A549 (cell line): Measurements from ENCODE around the gene DDX49. TPM values are rescaled to one million over a fixed set of nuclear protein-coding genes. Genes with fewer than 3 reads are reported as not detected.
A peak's percentile ranks its signal among the peaks of the same experiment; 100 is the strongest.

Experiments used
- ATAC-seq, 2 experiments: fragments of 200-7000 bp in 1 of 2; fragments of >200 bp in 1 of 2; cut with Nextera tagmentation in 1 of 2; cut with Tn5 transposase in 1 of 2; 3 replicates each; pipeline versions ENCODE4 v1.8.0 to v1.9.1; 2018 to 2020; ENCODE audit warnings: mild to moderate bottlenecking in 1 of 2, moderate library complexity in 1 of 2
- CTCF ChIA-PET: fragments of 300-600 bp; sonication (Branson Sonifier 250); formaldehyde crosslinking; extraction: SDS; loops from one replicate; lab custom pipeline; 2021; ENCODE audit warnings: antibody characterized with exemption, inconsistent platforms; lab: Yijun Ruan, JAX
- POLR2A ChIA-PET: fragments of 350-600 bp; formaldehyde crosslinking; extraction: SDS; loops from one replicate; lab custom pipeline; 2021; ENCODE audit warnings: antibody characterized with exemption, inconsistent platforms; lab: Yijun Ruan, JAX
- DNase-seq, 2 experiments: peaks; one replicate each; pipeline versions ENCODE4 v3.0.0 to v3.0.0-alpha.2; 2011 to 2016; ENCODE audit warnings: low read depth in 1 of 2, low spot score in 1 of 2
- FAIRE-seq: peaks from 2 replicates; lab custom pipeline; 2011; peaks lifted over from hg19 to GRCh38; lab: Jason Lieb, UNC
- H3K27ac ChIP-seq, 2 experiments: fragments of >200 bp; sonication (Bioruptor Twin); formaldehyde crosslinking; 3 replicates each; pipeline ENCODE4 v1.5.1; 2016 to 2017
- H3K4me1 ChIP-seq: fragments of >200 bp; sonication (Bioruptor Twin); formaldehyde crosslinking; 3 replicates; pipeline ENCODE4 v1.6.1; 2016
- H3K4me2 ChIP-seq: fragments of >200 bp; sonication (Bioruptor Twin); formaldehyde crosslinking; 3 replicates; pipeline ENCODE4 v1.6.1; 2016
- H3K4me3 ChIP-seq: fragments of >200 bp; sonication (Bioruptor Twin); formaldehyde crosslinking; 3 replicates; pipeline ENCODE4 v1.5.1; 2016
- H3K9me3 ChIP-seq: fragments of >200 bp; sonication (Bioruptor Twin); formaldehyde crosslinking; 3 replicates; pipeline ENCODE4 v1.6.1; 2016
- BHLHE40 ChIP-seq: IDR thresholded peaks from 2 replicates; pipeline ENCODE4 v1.6.1; 2012; ENCODE audit warnings: low read depth, low read length, inconsistent platforms
- CEBPB ChIP-seq, 2 experiments: fragments of >200 bp in 1 of 2; sonication (Bioruptor Twin) in 1 of 2; formaldehyde crosslinking in 1 of 2; IDR thresholded peaks; 2 replicates each; pipeline ENCODE4 v1.6.1; 2012 to 2016
- FOSL2 ChIP-seq, 2 experiments: fragments of 450-650 bp in 1 of 2; fragments of >200 bp in 1 of 2; sonication (Bioruptor Twin) in 1 of 2; formaldehyde crosslinking; IDR thresholded peaks; 2 replicates each; pipeline versions ENCODE4 v1.5.0 to v1.6.1; 2016 to 2020; ENCODE audit warnings: mild to moderate bottlenecking in 1 of 2, moderate library complexity in 1 of 2
- HES2 ChIP-seq: fragments of >200 bp; sonication (Bioruptor Twin); formaldehyde crosslinking; IDR thresholded peaks from 2 replicates; pipeline ENCODE4 v1.6.1; 2016
- HEYL ChIP-seq: fragments of 250-450 bp; sonication (Bioruptor Pico); IDR thresholded peaks from 2 replicates; pipeline ENCODE4 v1.8.0; 2021; ENCODE audit warnings: mild to moderate bottlenecking, moderate library complexity
- HOXB13 ChIP-seq: fragments of 250-450 bp; sonication (Bioruptor Pico); IDR thresholded peaks from 2 replicates; pipeline ENCODE4 v1.5.0; 2020; ENCODE audit warnings: low read depth, mild to moderate bottlenecking, moderate library complexity
- KDM1A ChIP-seq: fragments of 200-600 bp; sonication (generic); IDR thresholded peaks from 2 replicates; pipeline ENCODE4 v1.6.1; 2016; ENCODE audit warnings: low read depth, mild to moderate bottlenecking
- KDM5A ChIP-seq: fragments of 200-600 bp; sonication (generic); IDR thresholded peaks from 2 replicates; pipeline ENCODE4 v1.6.1; 2016; ENCODE audit warnings: antibody characterized with exemption, mild to moderate bottlenecking
- NR3C1 ChIP-seq: fragments of >200 bp; sonication (Bioruptor Twin); formaldehyde crosslinking; IDR thresholded peaks from 3 replicates; pipeline ENCODE4 v1.6.1; 2017
- REST ChIP-seq: fragments of 200-600 bp; sonication (generic); IDR thresholded peaks from 2 replicates; pipeline ENCODE4 v1.6.1; 2016; ENCODE audit warnings: antibody characterized with exemption, mild to moderate bottlenecking, moderate library complexity
- SMC3 ChIP-seq: fragments of >200 bp; sonication (Bioruptor Twin); formaldehyde crosslinking; IDR thresholded peaks from 3 replicates; pipeline ENCODE4 v1.6.1; 2018; ENCODE audit warnings: inconsistent platforms
- TP53 ChIP-seq: fragments of 250-450 bp; sonication (Bioruptor Pico); IDR thresholded peaks from 2 replicates; pipeline ENCODE4 v1.5.0; 2021; ENCODE audit warnings: mild to moderate bottlenecking, moderate library complexity
- USF2 ChIP-seq: fragments of 450-650 bp; IDR thresholded peaks from 2 replicates; pipeline ENCODE4 v1.6.1; 2014; ENCODE audit warnings: antibody characterized with exemption
- ZC3H11A ChIP-seq: fragments of 450-650 bp; IDR thresholded peaks from 2 replicates; pipeline ENCODE4 v1.6.1; 2014; ENCODE audit warnings: antibody characterized with exemption, mild to moderate bottlenecking
- ZSCAN20 ChIP-seq: fragments of 250-450 bp; sonication (Bioruptor Pico); IDR thresholded peaks from 2 replicates; pipeline ENCODE4 v1.8.0; 2022; ENCODE audit warnings: mild to moderate bottlenecking, moderate library complexity
- WGBS: methylation state at CpG from one replicate; pipeline ENCODE4 v1.1.6; 2017; ENCODE audit errors: missing lambda C conversion rate; 5-methylcytosine and 5-hydroxymethylcytosine counted together
- polyA plus RNA-seq, 4 experiments: library from polyadenylated mRNA; depleted of rRNA in 3 of 4; stranded (reverse); fragments of >200 nt; fragmentation: RNase III in 1 of 4; extraction: RNeasy Plus Mini Kit Qiagen cat#74134 plus additional on column Dnase treatment in 1 of 4; gene quantifications; 2 replicates in 3 of 4; 3 replicates in 1 of 4; pipeline ENCODE4 v1.2.3, GENCODE V29; 2011 to 2017

Gene DDX49
- polyA plus RNA-seq, 2 of the 4 experiments (the other 2 are of a cell fraction), result 23.4 to 31.5 TPM

DNA sequence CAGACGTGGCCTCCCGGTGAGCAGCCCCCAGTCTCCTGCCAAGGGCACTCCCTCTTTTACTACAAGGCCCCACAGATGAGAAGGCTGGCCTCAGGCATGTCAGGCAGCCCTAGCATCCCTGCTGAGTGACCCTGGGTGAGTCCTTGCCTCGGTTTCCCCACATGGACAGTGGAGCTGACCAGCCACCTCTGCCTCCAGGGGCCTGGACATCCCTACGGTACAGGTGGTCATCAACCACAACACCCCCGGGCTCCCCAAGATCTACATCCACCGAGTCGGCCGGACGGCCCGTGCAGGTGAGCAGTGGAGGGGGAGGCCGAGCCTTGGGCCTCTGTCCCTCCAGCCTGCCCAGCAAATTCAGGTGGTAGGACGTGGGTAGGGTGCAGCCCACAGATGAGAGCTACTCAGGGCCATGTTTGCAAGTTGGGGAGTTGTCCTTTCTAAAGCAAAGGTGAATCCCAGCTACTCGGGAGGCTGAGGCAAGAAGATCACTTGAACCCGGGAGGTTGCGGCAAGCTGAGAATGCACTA, 5.2 kb downstream of the DDX49 start:
- Histone ChIP-seq H3K4me1 (peaks cover 4% of the 10 kb centered on the region; the same call in 1 of the 3 replicates), H3K4me2 (no peak overlapping the region), H3K4me3 (no peak overlapping the region), H3K9me3 (no peaks in the 10 kb centered on the region), H3K27ac (no peak overlapping the region)
- TF ChIP-seq HEYL (CRISPR knock-in tag), result no peak
- TF ChIP-seq NR3C1, result no peak
- CTCF ChIA-PET, result no interaction called here
- no peak for ATAC-seq
- WGBS, result 94% methylated on average over 5 of the region's 15 CpGs
- no peak for FAIRE-seq
- DNase-seq, result no peak
- POLR2A ChIA-PET, result no interaction called here

DNA sequence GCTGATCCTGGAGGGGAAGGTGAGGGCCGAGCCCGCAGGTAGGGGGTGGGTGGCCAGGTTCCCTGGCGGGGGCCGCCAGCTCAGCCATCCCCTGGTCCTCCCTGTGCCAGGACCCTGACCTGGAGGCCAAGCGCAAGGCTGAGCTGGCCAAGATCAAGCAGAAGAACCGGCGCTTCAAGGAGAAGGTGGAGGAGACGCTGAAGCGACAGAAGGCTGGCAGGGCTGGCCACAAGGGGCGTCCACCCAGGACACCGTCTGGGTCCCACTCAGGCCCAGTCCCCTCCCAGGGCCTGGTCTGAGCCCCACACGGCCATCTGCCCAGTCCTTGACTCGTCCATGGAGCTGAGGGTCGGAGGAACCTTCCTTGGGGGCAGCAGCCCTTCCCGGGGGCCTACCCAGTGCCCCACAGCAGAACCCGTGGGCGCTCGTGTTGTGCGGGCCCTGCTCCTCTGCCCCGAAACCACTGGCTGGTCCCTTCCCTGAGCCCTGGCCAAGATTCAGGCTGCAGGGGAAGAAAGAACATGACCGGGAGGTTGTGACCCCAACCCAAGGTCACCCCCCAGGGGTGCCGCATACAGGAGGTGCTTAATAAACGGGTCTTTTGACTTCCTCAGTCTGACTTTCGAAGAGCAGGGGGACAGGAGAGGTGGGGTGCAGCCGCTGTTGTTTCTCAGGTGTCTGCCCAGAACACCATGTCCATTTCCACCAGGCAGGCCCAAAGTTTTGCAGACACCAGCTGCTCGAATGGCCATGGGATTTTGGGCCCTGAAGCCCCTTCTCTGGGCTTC, 8.7 kb downstream of the DDX49 start:
- H3K27ac ChIP-seq, result no peak overlapping the region
- ChIA-PET CTCF (interaction anchor here (1.9 to 2.1 kb wide), 2 partner anchors 12 to 59 kb away, joined by 7 to 14 read pairs; no protein-coding TSS in a partner anchor), POLR2A (no interaction called here)
- ATAC-seq (no peak), DNase-seq (no peak), FAIRE-seq (no peak)
- no peak overlapping the region for H3K4me2 ChIP-seq
- no peaks in the 10 kb centered on the region for H3K9me3 ChIP-seq
- TF ChIP-seq CEBPB (IDR thresholded peaks at IDR 0.05), result no peak
- no peak for TF ChIP-seq USF2
- no peak for TF ChIP-seq TP53
- no peak for TF ChIP-seq ZC3H11A
- TF ChIP-seq FOSL2 (IDR thresholded peaks at IDR 0.05), result no peak
- no peak for TF ChIP-seq FOSL2 (CRISPR knock-in tag; IDR thresholded peaks at IDR 0.05)
- no peak for TF ChIP-seq SMC3
- TF ChIP-seq ZSCAN20 (CRISPR knock-in tag), result no peak
- no peak for TF ChIP-seq KDM5A
- no peak overlapping the region for H3K4me3 ChIP-seq
- no peaks in the 10 kb centered on the region for H3K4me1 ChIP-seq
- 87% methylated on average over 15 of the region's 26 CpGs for WGBS

GRCh38 chr19:18929311-18929710, 9.8 kb downstream of the DDX49 start:
- Histone ChIP-seq H3K9me3 (no peaks in the 10 kb centered on the region), H3K4me2 (no peak overlapping the region), H3K4me3 (no peak overlapping the region), H3K27ac (no peak overlapping the region), H3K4me1 (no peaks in the 10 kb centered on the region)
- DNase-seq, result no peak
- 89% methylated on average over 16 of the region's 25 CpGs for WGBS
- POLR2A ChIA-PET, result no interaction called here
- CTCF ChIA-PET, result interaction anchor here (0.8 to 1.9 kb wide), 4 partner anchors 13 to 58 kb away, joined by 3 to 14 read pairs (median 4); no protein-coding TSS in a partner anchor
- FAIRE-seq, result no peak
- no peak for TF ChIP-seq KDM1A
- ATAC-seq, result no peak

DNA sequence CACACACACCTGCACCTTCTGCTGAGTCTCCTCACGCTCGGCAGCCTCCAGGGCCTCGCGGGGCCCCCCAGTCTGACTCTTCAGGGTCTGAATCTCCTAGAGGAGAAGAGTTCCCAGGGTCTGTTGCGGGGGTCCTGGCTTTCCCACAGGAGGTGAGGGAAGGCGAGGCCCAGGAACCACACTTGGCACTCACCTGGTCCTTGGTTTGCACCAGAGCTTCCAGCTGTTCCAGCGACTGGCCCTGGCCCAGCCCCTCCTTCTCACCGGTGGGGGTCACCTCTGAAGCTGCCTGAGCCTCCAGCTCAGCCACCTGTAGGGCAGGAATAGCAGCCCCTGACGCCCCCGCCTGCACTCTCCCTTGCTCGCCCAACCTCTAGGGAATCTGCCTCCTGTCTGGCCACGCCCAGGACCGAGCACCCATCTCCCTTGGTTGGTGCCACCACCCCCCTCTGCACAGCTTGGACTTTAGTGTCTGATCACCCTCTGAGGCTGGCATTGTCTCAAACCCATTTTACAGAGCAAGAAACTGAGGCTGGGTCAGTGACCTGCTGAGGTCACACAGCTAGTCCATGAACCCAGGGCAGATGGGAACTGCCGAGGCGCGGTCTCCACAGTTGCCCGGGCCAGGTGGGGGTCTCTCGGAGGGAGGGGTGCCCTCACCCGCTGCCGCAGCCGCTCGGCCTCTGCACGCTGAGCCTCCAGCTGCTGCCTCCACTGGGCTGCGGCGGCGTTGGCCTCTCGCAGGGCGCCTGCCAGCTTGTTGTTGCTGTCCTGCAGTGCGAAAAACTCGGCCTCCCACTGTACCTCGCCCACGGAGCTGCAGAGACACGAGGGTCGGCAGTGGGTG, 12.0 kb downstream of the DDX49 start:
- H3K27ac ChIP-seq, result no peak overlapping the region
- POLR2A ChIA-PET, result interaction anchor here (0.8 kb wide), 1 partner anchor 13 kb away, joined by 3 read pairs; the partner anchor contains the start of gene COPE
- 94% methylated on average over 6 of the region's 34 CpGs for WGBS
- DNase-seq (no peak), ATAC-seq (peak in 1 of 2 experiments; percentile 13; a peak in 1 of 6 replicates), FAIRE-seq (no peak)
- no peak for TF ChIP-seq HOXB13 (CRISPR knock-in tag)
- TF ChIP-seq BHLHE40, result no peak
- no peak for TF ChIP-seq REST
- TF ChIP-seq HES2, result no peak
- CTCF ChIA-PET, result interaction anchor here (1.4 kb wide), 1 partner anchor 55 kb away, joined by 4 read pairs; no protein-coding TSS in a partner anchor
- H3K4me3 ChIP-seq, result no peak overlapping the region
- H3K4me1 ChIP-seq, result no peaks in the 10 kb centered on the region
- no peak overlapping the region for H3K4me2 ChIP-seq
- H3K9me3 ChIP-seq, result no peaks in the 10 kb centered on the region
